ENCODE results near the gene TTC3. TPM values are rescaled to one million over a fixed set of nuclear protein-coding genes. Genes with fewer than 3 reads are reported as not detected.

TTC3 gene
- total and polyA plus RNA-seq, 7 experiments from 2014 or later: 66.6 to 208 (median 139) TPM

DNA sequence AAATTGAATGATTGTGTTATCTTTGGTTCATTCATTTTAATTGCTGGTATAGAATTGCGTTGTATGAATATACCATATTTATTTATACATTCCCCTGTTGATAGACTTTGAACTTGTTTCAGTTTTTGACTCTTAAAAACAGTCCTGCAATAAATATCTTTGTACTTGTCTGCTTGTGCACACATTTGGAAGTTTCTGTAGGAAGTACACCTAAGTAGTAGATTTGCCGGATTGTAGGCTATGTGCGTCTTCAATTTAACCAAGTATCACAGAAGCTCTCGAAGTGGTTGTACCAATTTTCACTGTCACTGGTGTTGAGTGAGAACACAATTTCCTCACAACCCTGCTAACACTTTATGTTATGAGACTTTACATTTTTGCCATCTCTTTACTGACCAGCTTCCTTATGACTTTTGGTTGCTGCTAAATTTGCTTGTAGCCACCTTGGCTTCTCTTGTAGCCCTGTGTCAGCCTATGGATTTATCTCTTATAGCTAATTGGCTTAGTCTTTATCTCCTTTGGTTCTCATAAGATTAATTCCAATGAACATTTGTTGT, 2.2 kb downstream of the TTC3 start:
- ChIA-PET POLR2A (interaction anchor here (0.7 kb wide), 2 partner anchors 78 to 417 kb away, joined by 3 read pairs; no protein-coding TSS in a partner anchor), CTCF (interaction anchor here (0.7 kb wide), 1 partner anchor 12 kb away, joined by 3 read pairs; no protein-coding TSS in a partner anchor)
- peaks cover 0 to 10% (median 5%) of the 10 kb centered on the region in 5 donors for H3K36me3 Mint-ChIP-seq
- peaks cover 22 to 23% of the 10 kb centered on the region in 2 donors for H3K4me1 ChIP-seq (ENCODE audit: control insufficient read depth in 2 of 2, insufficient read depth in 2 of 2, low read length in 2 of 2)
- H3K27me3 Mint-ChIP-seq: peaks cover 0 to 6% (median 0%) of the 10 kb centered on the region in 5 donors
- no peak overlapping the region for H3K4me3 ChIP-seq (ENCODE audit: low read length)
- peak overlapping the region in 3 of 9 donors; percentile 45 to 100 (median 95) for H3K27ac Mint-ChIP-seq
- intact Hi-C loops (cut with micrococcal nuclease): loop anchor here in 1 of 2 donors (2.0 to 10.0 kb wide), 2 partner anchors 146 to 390 kb away; no protein-coding TSS in a partner anchor
- H3K27ac ChIP-seq (ENCODE audit: low read depth, low read length): peak overlapping the region; percentile 97
- H3K4me3 Mint-ChIP-seq: peak overlapping the region; percentile 37 to 100 (median 97)
- H3K36me3 ChIP-seq (ENCODE audit: control insufficient read depth in 2 of 3, insufficient read depth in 3 of 3, low read length in 3 of 3): peaks cover 0 to 9% (median 0%) of the 10 kb centered on the region in 3 experiments
- DNase-seq: no peak
- no peaks in the 10 kb centered on the region for H3K27me3 ChIP-seq (ENCODE audit: control insufficient read depth in 2 of 2, insufficient read depth in 2 of 2, low read length in 2 of 2)
- no peak for ATAC-seq
- H3K4me1 Mint-ChIP-seq: peaks cover 35 to 80% (median 71%) of the 10 kb centered on the region in 7 donors
- H3K9me3 Mint-ChIP-seq: peaks cover 0 to 13% (median 1%) of the 10 kb centered on the region in 11 donors
- H3K9me3 ChIP-seq (ENCODE audit: control insufficient read depth in 2 of 3, low read length in 3 of 3): no peaks in the 10 kb centered on the region

DNA sequence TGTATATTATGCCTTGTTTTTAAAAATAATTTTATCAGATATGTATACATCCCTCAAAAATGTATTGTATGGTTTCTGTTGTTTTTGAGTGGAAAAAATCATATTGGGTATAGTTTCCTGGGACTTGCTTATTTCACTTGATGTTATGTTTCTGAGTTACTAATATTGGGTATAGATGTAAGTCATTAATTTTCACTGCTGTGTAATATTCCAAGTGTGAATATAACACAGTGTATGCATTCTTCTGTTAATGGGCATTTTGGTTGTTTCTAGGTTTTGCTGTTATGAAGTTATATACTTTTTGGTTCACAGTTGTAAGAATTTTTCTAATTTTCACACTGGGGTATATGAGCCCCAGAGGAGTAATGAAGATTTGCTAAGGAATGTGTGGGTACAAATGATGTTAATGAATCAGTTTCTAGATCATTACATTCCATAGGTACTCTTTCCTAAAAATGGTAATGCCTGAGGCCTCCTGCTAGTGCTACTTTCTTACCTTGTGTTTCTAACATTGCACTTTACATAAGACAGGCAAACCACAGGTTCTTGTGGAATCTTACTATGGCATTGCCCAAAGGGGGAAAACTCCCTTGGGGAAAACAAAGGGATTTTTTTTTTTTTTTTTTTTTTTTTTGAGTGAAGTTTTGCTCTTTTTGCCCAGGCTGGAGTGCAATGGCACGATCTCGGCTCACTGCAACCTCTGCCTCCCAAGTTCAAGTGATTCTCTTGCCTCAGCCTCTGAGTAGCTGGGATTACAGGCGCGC, 3.2 kb downstream of the TTC3 start:
- ATAC-seq: no peak
- H3K4me1 ChIP-seq (ENCODE audit: control insufficient read depth in 2 of 2, insufficient read depth in 2 of 2, low read length in 2 of 2): peaks cover 21 to 22% of the 10 kb centered on the region in 2 donors
- no peak for DNase-seq
- H3K27ac ChIP-seq (ENCODE audit: low read depth, low read length): no peak overlapping the region
- peak overlapping the region in 2 of 10 donors; percentile 26 to 54 for H3K4me3 Mint-ChIP-seq
- H3K9me3 ChIP-seq (ENCODE audit: control insufficient read depth in 2 of 3, low read length in 3 of 3): no peaks in the 10 kb centered on the region
- H3K27me3 ChIP-seq (ENCODE audit: control insufficient read depth in 2 of 2, insufficient read depth in 2 of 2, low read length in 2 of 2): no peaks in the 10 kb centered on the region
- CTCF ChIA-PET: interaction anchor here (0.6 kb wide), 1 partner anchor 124 kb away, joined by 3 read pairs; no protein-coding TSS in a partner anchor
- peaks cover 27 to 78% (median 68%) of the 10 kb centered on the region in 7 donors for H3K4me1 Mint-ChIP-seq
- no peak overlapping the region for H3K27ac Mint-ChIP-seq
- H3K36me3 ChIP-seq (ENCODE audit: control insufficient read depth in 2 of 3, insufficient read depth in 3 of 3, low read length in 3 of 3): peaks cover 0 to 9% (median 0%) of the 10 kb centered on the region in 3 experiments
- intact Hi-C loops (cut with micrococcal nuclease): loop anchor here in 1 of 2 donors (10.0 kb wide), 1 partner anchor 389 kb away; no protein-coding TSS in a partner anchor
- peaks cover 0 to 6% (median 0%) of the 10 kb centered on the region in 5 donors for H3K27me3 Mint-ChIP-seq
- no peak overlapping the region for H3K4me3 ChIP-seq (ENCODE audit: low read length)
- H3K9me3 Mint-ChIP-seq: peaks cover 0 to 13% (median 1%) of the 10 kb centered on the region in 11 donors
- peaks cover 0 to 10% (median 5%) of the 10 kb centered on the region in 5 donors for H3K36me3 Mint-ChIP-seq
- POLR2A ChIA-PET: interaction anchor here (0.7 kb wide), 1 partner anchor 79 kb away, joined by 3 read pairs; no protein-coding TSS in a partner anchor

DNA sequence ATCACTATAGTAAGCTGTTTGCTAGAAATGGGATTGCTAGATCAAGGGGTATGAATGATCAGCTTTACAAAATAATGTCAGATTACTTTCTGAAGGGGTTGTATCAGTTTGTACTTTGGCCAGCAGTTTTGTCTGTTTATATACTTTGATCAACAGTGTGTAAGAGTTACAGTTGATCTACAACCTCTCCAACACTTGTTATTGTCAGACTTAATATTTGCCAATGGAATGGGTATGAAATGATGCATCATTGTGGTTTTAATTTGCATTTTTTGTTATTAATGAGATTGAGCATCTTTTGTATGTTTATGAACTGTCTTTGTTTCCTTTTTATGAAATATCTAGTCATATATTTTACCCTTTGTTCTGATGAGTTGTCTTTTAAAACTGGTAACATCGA, 4.3 kb downstream of the TTC3 start:
- Mint-ChIP-seq H3K27ac (peak overlapping the region in 1 of 9 donors; percentile 46), H3K4me3 (peak overlapping the region in 3 of 10 donors; percentile 0 to 50 (median 8)), H3K36me3 (peaks cover 0 to 12% (median 8%) of the 10 kb centered on the region in 5 donors), H3K9me3 (peaks cover 0 to 13% (median 1%) of the 10 kb centered on the region in 11 donors), H3K27me3 (peaks cover 0 to 6% (median 0%) of the 10 kb centered on the region in 5 donors), H3K4me1 (peaks cover 28 to 77% (median 66%) of the 10 kb centered on the region in 7 donors)
- Histone ChIP-seq H3K4me1 (ENCODE audit: control insufficient read depth in 2 of 2, insufficient read depth in 2 of 2, low read length in 2 of 2) (peaks cover 12 to 13% of the 10 kb centered on the region in 2 donors), H3K27me3 (ENCODE audit: control insufficient read depth in 2 of 2, insufficient read depth in 2 of 2, low read length in 2 of 2) (no peaks in the 10 kb centered on the region), H3K9me3 (ENCODE audit: control insufficient read depth in 2 of 3, low read length in 3 of 3) (no peaks in the 10 kb centered on the region), H3K4me3 (ENCODE audit: low read length) (no peak overlapping the region), H3K36me3 (ENCODE audit: control insufficient read depth in 2 of 3, insufficient read depth in 3 of 3, low read length in 3 of 3) (peaks cover 0 to 9% (median 0%) of the 10 kb centered on the region in 3 experiments), H3K27ac (ENCODE audit: low read depth, low read length) (no peak overlapping the region)
- ATAC-seq (no peak), DNase-seq (no peak)
- ChIA-PET POLR2A (interaction anchor here (0.7 kb wide), 1 partner anchor 758 kb away, joined by 3 read pairs; the partner anchor contains the start of gene MORC3), CTCF (no interaction called here)
- intact Hi-C loops (cut with micrococcal nuclease): loop anchor here in 1 of 2 donors (10.0 kb wide), 1 partner anchor 387 kb away; no protein-coding TSS in a partner anchor

DNA sequence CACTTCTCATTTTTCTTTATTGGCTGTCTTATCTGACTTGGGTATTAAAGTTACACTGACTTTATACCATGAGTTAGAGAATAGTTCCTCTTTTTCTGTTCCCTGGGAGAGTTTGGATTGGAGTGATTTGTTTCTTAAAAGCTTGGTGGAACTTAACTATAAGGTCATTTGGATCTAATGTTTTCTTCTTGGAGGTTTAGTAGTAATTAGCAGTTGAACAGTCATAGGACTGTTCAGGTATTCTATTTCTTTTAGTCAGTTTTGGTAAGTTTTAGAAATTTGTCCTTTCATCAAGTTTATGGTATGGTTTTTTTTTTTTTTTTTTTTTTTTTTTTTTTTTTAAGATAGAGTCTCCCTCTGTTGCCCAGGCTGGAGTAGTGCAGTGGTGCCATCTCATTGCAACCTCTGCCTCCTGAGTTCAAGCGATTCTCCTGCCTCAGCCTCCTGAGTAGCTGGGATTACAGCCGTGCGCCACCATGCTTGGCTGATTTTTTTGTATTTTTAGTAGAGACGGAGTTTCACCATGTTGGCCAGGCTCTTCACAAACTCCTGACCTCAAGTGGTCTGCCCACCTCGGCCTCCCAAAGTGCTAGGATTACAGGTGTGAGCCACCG, 6.3 kb downstream of the TTC3 start:
- Histone ChIP-seq H3K9me3 (ENCODE audit: control insufficient read depth in 2 of 3, low read length in 3 of 3) (no peaks in the 10 kb centered on the region), H3K4me3 (ENCODE audit: low read length) (no peak overlapping the region), H3K27me3 (ENCODE audit: control insufficient read depth in 2 of 2, insufficient read depth in 2 of 2, low read length in 2 of 2) (no peaks in the 10 kb centered on the region), H3K36me3 (ENCODE audit: control insufficient read depth in 2 of 3, insufficient read depth in 3 of 3, low read length in 3 of 3) (no peaks in the 10 kb centered on the region), H3K27ac (ENCODE audit: low read depth, low read length) (no peak overlapping the region), H3K4me1 (ENCODE audit: control insufficient read depth in 2 of 2, insufficient read depth in 2 of 2, low read length in 2 of 2) (peaks cover 11 to 24% of the 10 kb centered on the region in 2 donors)
- ChIA-PET CTCF (no interaction called here), POLR2A (no interaction called here)
- Mint-ChIP-seq H3K4me1 (peaks cover 31 to 89% (median 58%) of the 10 kb centered on the region in 7 donors), H3K36me3 (peaks cover 0 to 18% (median 15%) of the 10 kb centered on the region in 5 donors), H3K27ac (peak overlapping the region in 3 of 9 donors; percentile 1 to 34 (median 3)), H3K9me3 (peaks cover 0 to 12% (median 1%) of the 10 kb centered on the region in 11 donors), H3K27me3 (peaks cover 0 to 1% (median 0%) of the 10 kb centered on the region in 5 donors), H3K4me3 (peak overlapping the region in 5 of 10 donors; percentile 1 to 63 (median 26))
- DNase-seq (peak in 1 of 9 donors; percentile 22), ATAC-seq (peak; percentile 59)
- intact Hi-C loops (cut with micrococcal nuclease): loop anchor here in 1 of 2 donors (10.0 kb wide), 1 partner anchor 385 kb away; no protein-coding TSS in a partner anchor

DNA sequence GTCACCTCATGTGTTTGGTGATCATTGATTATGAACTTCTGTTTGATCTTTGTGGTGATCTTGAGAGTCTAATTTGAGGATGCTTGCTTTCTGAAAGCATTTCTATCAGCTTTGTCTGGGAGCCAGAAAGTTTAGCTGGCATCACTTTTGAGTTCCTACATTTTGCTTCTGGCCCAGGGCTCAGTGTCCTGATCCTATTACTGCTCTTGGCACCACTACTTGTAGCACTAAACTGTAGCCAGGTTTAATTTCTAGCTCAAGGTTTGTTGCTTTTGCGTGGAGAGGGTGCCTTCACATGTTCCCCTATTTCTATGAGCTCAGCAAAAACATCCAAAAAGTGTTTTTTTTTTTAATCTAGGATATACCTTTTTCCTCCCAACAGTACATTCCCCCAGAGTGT, 9.3 kb downstream of the TTC3 start:
- ChIA-PET POLR2A (no interaction called here), CTCF (no interaction called here)
- Histone ChIP-seq H3K9me3 (ENCODE audit: control insufficient read depth in 2 of 3, low read length in 3 of 3) (no peaks in the 10 kb centered on the region), H3K27ac (ENCODE audit: low read depth, low read length) (no peak overlapping the region), H3K4me3 (ENCODE audit: low read length) (no peak overlapping the region), H3K36me3 (ENCODE audit: control insufficient read depth in 2 of 3, insufficient read depth in 3 of 3, low read length in 3 of 3) (no peaks in the 10 kb centered on the region), H3K27me3 (ENCODE audit: control insufficient read depth in 2 of 2, insufficient read depth in 2 of 2, low read length in 2 of 2) (no peaks in the 10 kb centered on the region), H3K4me1 (ENCODE audit: control insufficient read depth in 2 of 2, insufficient read depth in 2 of 2, low read length in 2 of 2) (peaks cover 3 to 14% of the 10 kb centered on the region in 2 donors)
- no peak for DNase-seq
- Mint-ChIP-seq H3K9me3 (peaks cover 0 to 12% (median 1%) of the 10 kb centered on the region in 11 donors), H3K4me1 (peaks cover 21 to 65% (median 50%) of the 10 kb centered on the region in 7 donors), H3K36me3 (peaks cover 0 to 18% (median 16%) of the 10 kb centered on the region in 5 donors), H3K27ac (peak overlapping the region in 1 of 9 donors; percentile 57), H3K27me3 (no peaks in the 10 kb centered on the region), H3K4me3 (peak overlapping the region in 2 of 10 donors; percentile 8 to 23)
- intact Hi-C loops (cut with micrococcal nuclease): no loop called here
- no peak for ATAC-seq

Measured in naive thymus-derived CD4-positive, alpha-beta T cell (primary cell).